ENCODE measurements around the gene TPK1. TPM values are rescaled to one million over a fixed set of nuclear protein-coding genes. Genes with fewer than 3 reads are reported as not detected.

The TPK1 gene
- polyA plus RNA-seq, 3 donors from 2014 or later, result 15.8 to 18.2 (median 16.7) TPM

GRCh38 chr7:144665689-144666381 is 170.0 kb downstream of the TPK1 start:
- H3K27me3 Mint-ChIP-seq (ENCODE audit: low read depth in 3 of 3), result no peaks in the 10 kb centered on the region

GRCh38 chr7:144659211-144659610 is 176.6 kb downstream of the TPK1 start:
- peaks cover 8 to 12% of the 10 kb centered on the region in 2 donors for H3K4me1 Mint-ChIP-seq

More at GRCh38 chr7:144665689-144666381, 170.0 kb downstream of the TPK1 start:
- DNase-seq, result no peak
- H3K4me1 Mint-ChIP-seq, result no peaks in the 10 kb centered on the region
- H3K4me3 Mint-ChIP-seq, result no peak overlapping the region
- peaks cover 11 to 17% (median 13%) of the 10 kb centered on the region in 3 donors for H3K36me3 Mint-ChIP-seq
- no peaks in the 10 kb centered on the region for H3K9me3 Mint-ChIP-seq
- H3K27ac Mint-ChIP-seq, result no peak overlapping the region

GRCh38 chr7:144656965-144657517 is 178.8 kb downstream of the TPK1 start:
- H3K27ac Mint-ChIP-seq, result peak overlapping the region in 2 of 6 donors; percentile 12 to 23
- H3K9me3 Mint-ChIP-seq, result no peaks in the 10 kb centered on the region
- peaks cover 0 to 2% (median 0%) of the 10 kb centered on the region in 3 donors for H3K27me3 Mint-ChIP-seq (ENCODE audit: low read depth in 3 of 3)
- DNase-seq, result peak in 1 of 3 donors; percentile 6
- peaks cover 0 to 9% (median 3%) of the 10 kb centered on the region in 3 donors for H3K36me3 Mint-ChIP-seq
- H3K4me3 Mint-ChIP-seq, result no peak overlapping the region
- peaks cover 8 to 12% of the 10 kb centered on the region in 2 donors for H3K4me1 Mint-ChIP-seq

More at GRCh38 chr7:144659211-144659610, 176.6 kb downstream of the TPK1 start:
- peaks cover 8 to 11% (median 10%) of the 10 kb centered on the region in 3 donors for H3K36me3 Mint-ChIP-seq
- no peaks in the 10 kb centered on the region for H3K9me3 Mint-ChIP-seq
- no peak overlapping the region for H3K4me3 Mint-ChIP-seq
- H3K27ac Mint-ChIP-seq, result no peak overlapping the region
- H3K27me3 Mint-ChIP-seq (ENCODE audit: low read depth in 3 of 3), result no peaks in the 10 kb centered on the region
- DNase-seq, result no peak

- Mint-ChIP-seq H3K27me3 (ENCODE audit: low read depth in 3 of 3) (peaks cover 0 to 2% (median 0%) of the 10 kb centered on the region in 3 donors), H3K27ac (no peak overlapping the region), H3K4me3 (no peak overlapping the region), H3K4me1 (peaks cover 8 to 12% of the 10 kb centered on the region in 2 donors), H3K36me3 (peaks cover 12 to 14% (median 13%) of the 10 kb centered on the region in 3 donors), H3K9me3 (no peaks in the 10 kb centered on the region)
- no peak for DNase-seq
Measured at GRCh38 chr7:144653449-144653848, 182.4 kb downstream of the TPK1 start.

- no peaks in the 10 kb centered on the region for H3K4me1 Mint-ChIP-seq
- no peak overlapping the region for H3K4me3 Mint-ChIP-seq
- H3K9me3 Mint-ChIP-seq, result no peaks in the 10 kb centered on the region
- H3K27me3 Mint-ChIP-seq (ENCODE audit: low read depth in 3 of 3), result peaks cover 0 to 2% (median 0%) of the 10 kb centered on the region in 3 donors
- H3K27ac Mint-ChIP-seq, result no peak overlapping the region
- no peak for DNase-seq
- H3K36me3 Mint-ChIP-seq, result peaks cover 24 to 32% (median 30%) of the 10 kb centered on the region in 3 donors
Measured at GRCh38 chr7:144650439-144650838, 185.4 kb downstream of the TPK1 start.

- Mint-ChIP-seq H3K27me3 (ENCODE audit: low read depth in 3 of 3) (peaks cover 0 to 2% (median 0%) of the 10 kb centered on the region in 3 donors), H3K27ac (no peak overlapping the region), H3K36me3 (peaks cover 29 to 40% (median 34%) of the 10 kb centered on the region in 3 donors), H3K4me3 (no peak overlapping the region), H3K9me3 (no peaks in the 10 kb centered on the region), H3K4me1 (no peaks in the 10 kb centered on the region)
- DNase-seq, result no peak
Measured at GRCh38 chr7:144649120-144649519, 186.7 kb downstream of the TPK1 start.

GRCh38 chr7:144641389-144642044 is 194.3 kb downstream of the TPK1 start:
- no peaks in the 10 kb centered on the region for H3K4me1 Mint-ChIP-seq
- H3K9me3 Mint-ChIP-seq, result no peaks in the 10 kb centered on the region
- H3K36me3 Mint-ChIP-seq, result peaks cover 9 to 14% (median 11%) of the 10 kb centered on the region in 3 donors
- H3K4me3 Mint-ChIP-seq, result no peak overlapping the region
- H3K27ac Mint-ChIP-seq, result no peak overlapping the region
- H3K27me3 Mint-ChIP-seq (ENCODE audit: low read depth in 3 of 3), result no peaks in the 10 kb centered on the region
- DNase-seq, result no peak

GRCh38 chr7:144632724-144633123 is 203.1 kb downstream of the TPK1 start:
- DNase-seq, result no peak
- H3K36me3 Mint-ChIP-seq, result peaks cover 6 to 15% (median 9%) of the 10 kb centered on the region in 3 donors
- H3K27me3 Mint-ChIP-seq (ENCODE audit: low read depth in 3 of 3), result peaks cover 0 to 2% (median 0%) of the 10 kb centered on the region in 3 donors
- H3K4me3 Mint-ChIP-seq, result no peak overlapping the region
- no peaks in the 10 kb centered on the region for H3K9me3 Mint-ChIP-seq
- H3K27ac Mint-ChIP-seq, result no peak overlapping the region
- peaks cover 1 to 9% of the 10 kb centered on the region in 2 donors for H3K4me1 Mint-ChIP-seq

- peaks cover 6 to 16% (median 9%) of the 10 kb centered on the region in 3 donors for H3K36me3 Mint-ChIP-seq
- H3K4me3 Mint-ChIP-seq, result no peak overlapping the region
- H3K9me3 Mint-ChIP-seq, result no peaks in the 10 kb centered on the region
- DNase-seq, result no peak
- peaks cover 1 to 9% of the 10 kb centered on the region in 2 donors for H3K4me1 Mint-ChIP-seq
- H3K27ac Mint-ChIP-seq, result peak overlapping the region in 1 of 6 donors; percentile 11
- peaks cover 0 to 2% (median 0%) of the 10 kb centered on the region in 3 donors for H3K27me3 Mint-ChIP-seq (ENCODE audit: low read depth in 3 of 3)
Measured at GRCh38 chr7:144629598-144629997, 206.3 kb downstream of the TPK1 start.

GRCh38 chr7:144629011-144629410 is 206.8 kb downstream of the TPK1 start:
- H3K4me1 Mint-ChIP-seq, result peaks cover 1 to 9% of the 10 kb centered on the region in 2 donors
- H3K36me3 Mint-ChIP-seq, result peaks cover 6 to 16% (median 9%) of the 10 kb centered on the region in 3 donors
- no peak overlapping the region for H3K4me3 Mint-ChIP-seq
- peaks cover 0 to 2% (median 0%) of the 10 kb centered on the region in 3 donors for H3K27me3 Mint-ChIP-seq (ENCODE audit: low read depth in 3 of 3)
- H3K27ac Mint-ChIP-seq, result no peak overlapping the region
- no peak for DNase-seq
- no peaks in the 10 kb centered on the region for H3K9me3 Mint-ChIP-seq

- Mint-ChIP-seq H3K27me3 (ENCODE audit: low read depth in 3 of 3) (peaks cover 0 to 2% (median 0%) of the 10 kb centered on the region in 3 donors), H3K4me1 (peaks cover 1 to 9% of the 10 kb centered on the region in 2 donors), H3K4me3 (no peak overlapping the region), H3K36me3 (peaks cover 6 to 16% (median 9%) of the 10 kb centered on the region in 3 donors), H3K27ac (no peak overlapping the region), H3K9me3 (no peaks in the 10 kb centered on the region)
- no peak for DNase-seq
Measured at GRCh38 chr7:144628176-144628575, 207.7 kb downstream of the TPK1 start.

- Mint-ChIP-seq H3K27ac (no peak overlapping the region), H3K4me1 (no peaks in the 10 kb centered on the region), H3K9me3 (peaks cover 0 to 2% (median 0%) of the 10 kb centered on the region in 6 donors), H3K4me3 (no peak overlapping the region), H3K36me3 (peaks cover 20 to 32% (median 27%) of the 10 kb centered on the region in 3 donors), H3K27me3 (ENCODE audit: low read depth in 3 of 3) (no peaks in the 10 kb centered on the region)
- DNase-seq, result no peak
Measured at GRCh38 chr7:144622745-144623144, 213.1 kb downstream of the TPK1 start.

- no peak overlapping the region for H3K27ac Mint-ChIP-seq
- peaks cover 0 to 3% (median 0%) of the 10 kb centered on the region in 3 donors for H3K27me3 Mint-ChIP-seq (ENCODE audit: low read depth in 3 of 3)
- no peaks in the 10 kb centered on the region for H3K4me1 Mint-ChIP-seq
- H3K36me3 Mint-ChIP-seq, result peaks cover 0 to 13% (median 12%) of the 10 kb centered on the region in 3 donors
- H3K9me3 Mint-ChIP-seq, result no peaks in the 10 kb centered on the region
- no peak overlapping the region for H3K4me3 Mint-ChIP-seq
- no peak for DNase-seq
Measured at GRCh38 chr7:144606261-144606660, 229.6 kb downstream of the TPK1 start.

GRCh38 chr7:144596953-144597352 is 238.9 kb downstream of the TPK1 start:
- Mint-ChIP-seq H3K27ac (no peak overlapping the region), H3K4me3 (no peak overlapping the region), H3K9me3 (peaks cover 14 to 33% (median 24%) of the 10 kb centered on the region in 6 donors), H3K36me3 (peaks cover 35 to 49% (median 37%) of the 10 kb centered on the region in 3 donors), H3K4me1 (no peaks in the 10 kb centered on the region), H3K27me3 (ENCODE audit: low read depth in 3 of 3) (no peaks in the 10 kb centered on the region)
- no peak for DNase-seq

Data from immature natural killer cell (primary cell).